Measurements from ENCODE around the gene MLLT3.

DNA sequence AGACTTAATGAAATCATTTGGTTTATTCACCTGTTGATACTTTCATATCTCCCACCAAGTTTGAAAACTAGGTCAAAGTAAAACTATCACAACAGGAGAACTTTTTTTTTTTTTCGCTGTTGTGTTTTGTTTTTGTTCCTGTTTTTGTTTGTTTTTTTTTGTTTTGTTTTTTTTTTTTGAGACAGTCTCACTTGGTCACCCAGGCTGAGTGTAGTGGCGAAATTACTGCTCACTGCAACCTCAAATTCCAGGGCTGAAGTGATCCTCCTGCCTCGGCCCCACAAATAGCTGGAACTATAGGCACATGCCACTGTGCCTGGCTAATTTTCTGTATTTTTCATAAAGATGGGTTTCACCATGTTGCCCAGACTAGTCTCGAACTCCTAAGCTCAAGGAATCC, 49.3 kb downstream of the MLLT3 start:
- TF ChIP-seq POLR2A (IDR thresholded peaks at IDR 0.05): no peak
- no peak for TF ChIP-seq CTCF (IDR thresholded peaks at IDR 0.05)
